HCT116 (cell line): Measurements from ENCODE around the gene CD164L2. TPM values are rescaled to one million over a fixed set of nuclear protein-coding genes. Genes with fewer than 3 reads are reported as not detected.
A peak's percentile ranks its signal among the peaks of the same experiment; 100 is the strongest.

ENCODE experiments used
- ATAC-seq: fragments of 200-7000 bp; cut with Tn5 transposase; 2 replicates; pipeline ENCODE4 v1.9.1; 2020; ENCODE audit warnings: mild to moderate bottlenecking, moderate library complexity
- BruUV-seq: library from RNA; stranded (reverse); fragments of 400-500 nt; replicated peaks from 2 replicates; lab custom pipeline; 2021; lab: Mats Ljungman, UMichigan
- CTCF ChIA-PET: fragments of 300-600 bp; sonication (Branson Sonifier 250); formaldehyde crosslinking; loops from one replicate; lab custom pipeline; 2021; ENCODE audit warnings: antibody characterized with exemption; lab: Charles Lee
- POLR2A ChIA-PET: fragments of 300-600, 350-600 bp; sonication (Branson Sonifier 250); formaldehyde crosslinking; loops from one replicate; lab custom pipeline; 2021; ENCODE audit warnings: antibody characterized with exemption; lab: Charles Lee
- RAD21 ChIA-PET, 2 experiments: fragments of 300-600 bp; sonication (Branson Sonifier 250); formaldehyde crosslinking; loops; one replicate each; lab custom pipeline; 2023; ENCODE audit warnings: low total read pairs in 2 of 2; ENCODE audit not compliant: uncharacterized antibody in 2 of 2, unreplicated experiment in 2 of 2, low non-redundant PET in 1 of 2; lab: Charles Lee
- DNase-seq: peaks from one replicate; pipeline ENCODE4 v3.0.0-alpha.2; 2010; ENCODE audit warnings: low read depth, low spot score
- H2AFZ ChIP-seq: fragments of 200-600 bp; shearing (Covaris generic), sonication (generic); 2 replicates; pipeline ENCODE4 v1.6.1; 2017; ENCODE audit warnings: low read depth, mixed run types, mixed read lengths, antibody characterized with exemption, low read length; ENCODE audit not compliant: poor library complexity, severe bottlenecking
- H3K27ac ChIP-seq: 2 replicates; pipeline ENCODE4 v1.5.1; 2012; ENCODE audit warnings: low read depth, low read length
- H3K27me3 ChIP-seq: fragments of 200-600 bp; sonication (generic); 2 replicates; pipeline ENCODE4 v1.6.1; 2016; ENCODE audit warnings: mixed run types, low read length, mixed read lengths; ENCODE audit not compliant: insufficient read depth
- H3K36me3 ChIP-seq, 2 experiments: fragments of 200-500 bp in 1 of 2; fragments of 200-600 bp in 1 of 2; sonication (Bioruptor generic) in 1 of 2; sonication (generic) in 1 of 2; 2 replicates each; pipeline versions ENCODE4 v1.5.1 to v1.6.1; 2014 to 2016; ENCODE audit warnings: low read length in 2 of 2, inconsistent platforms in 1 of 2, mixed read lengths in 1 of 2, mixed run types in 1 of 2; ENCODE audit not compliant: insufficient read depth in 2 of 2, control insufficient read depth in 1 of 2
- H3K4me1 ChIP-seq, 2 experiments: fragments of 200-600 bp in 1 of 2; sonication (generic) in 1 of 2; 2 replicates each; pipeline versions ENCODE4 v1.5.1 to v1.6.1; 2012 to 2017; ENCODE audit warnings: low read length in 2 of 2, inconsistent platforms in 1 of 2, mild to moderate bottlenecking in 1 of 2, mixed read lengths in 1 of 2, mixed run types in 1 of 2, moderate library complexity in 1 of 2; ENCODE audit not compliant: insufficient read depth in 2 of 2, control insufficient read depth in 1 of 2
- H3K4me2 ChIP-seq: fragments of 200-600 bp; sonication (generic); 2 replicates; pipeline ENCODE4 v1.6.1; 2017; ENCODE audit warnings: mixed run types, low read length, mixed read lengths
- H3K4me3 ChIP-seq, 2 experiments: fragments of 200-600 bp in 1 of 2; sonication (generic) in 1 of 2; replicated peaks in 1 of 2; 2 replicates each; pipeline ENCODE4 v1.5.1; 2011 to 2016; ENCODE audit warnings: low read length in 2 of 2, control low read depth in 1 of 2, low read depth in 1 of 2, mild to moderate bottlenecking in 1 of 2, mixed read lengths in 1 of 2, mixed run types in 1 of 2
- H3K79me2 ChIP-seq: fragments of 200-600 bp; sonication (generic); 2 replicates; pipeline ENCODE4 v1.6.1; 2017; ENCODE audit warnings: mild to moderate bottlenecking, mixed run types, low read length, moderate library complexity, mixed read lengths; ENCODE audit not compliant: insufficient read depth
- H3K9ac ChIP-seq: fragments of 200-600 bp; sonication (generic); 2 replicates; pipeline ENCODE4 v1.6.1; 2016; ENCODE audit warnings: low read length, mixed read lengths
- H3K9me2 ChIP-seq: fragments of 200-600 bp; sonication (generic), shearing (Covaris generic); 2 replicates; pipeline ENCODE4 v1.6.1; 2017; ENCODE audit warnings: mixed run types, mild to moderate bottlenecking, moderate library complexity; ENCODE audit not compliant: insufficient read depth
- H3K9me3 ChIP-seq, 2 experiments: fragments of 200-500 bp in 1 of 2; fragments of 200-600 bp in 1 of 2; sonication (Bioruptor generic) in 1 of 2; sonication (generic) in 1 of 2; 2 replicates each; pipeline ENCODE4 v1.6.1; 2014 to 2017; ENCODE audit warnings: low read length in 2 of 2, mixed read lengths in 2 of 2, inconsistent platforms in 1 of 2, low read depth in 1 of 2, mild to moderate bottlenecking in 1 of 2, mixed run types in 1 of 2, moderate library complexity in 1 of 2; ENCODE audit not compliant: control insufficient read depth in 1 of 2, insufficient read depth in 1 of 2
- H4K20me1 ChIP-seq: fragments of 200-600 bp; sonication (generic), shearing (Covaris generic); 2 replicates; pipeline ENCODE4 v1.6.1; 2017; ENCODE audit warnings: mixed run types, mild to moderate bottlenecking, moderate library complexity; ENCODE audit not compliant: insufficient read depth
- ATF3 ChIP-seq: IDR thresholded peaks from 2 replicates; pipeline ENCODE4 v1.6.1; 2012
- CEBPB ChIP-seq: IDR thresholded peaks from 2 replicates; pipeline ENCODE4 v1.6.1; 2012; ENCODE audit warnings: low read depth
- ELF1 ChIP-seq: IDR thresholded peaks from 2 replicates; pipeline ENCODE4 v1.6.1; 2012; ENCODE audit warnings: low read depth, borderline replicate concordance
- JUND ChIP-seq: IDR thresholded peaks from 2 replicates; pipeline ENCODE4 v1.6.1; 2012
- MAX ChIP-seq: IDR thresholded peaks from 2 replicates; pipeline ENCODE4 v1.6.1; 2012
- POLR2A ChIP-seq: IDR thresholded peaks from 2 replicates; pipeline ENCODE4 v1.7.0; 2011; ENCODE audit warnings: borderline replicate concordance; ENCODE audit not compliant: insufficient read depth, insufficient read length; ENCODE audit errors: extremely low read depth
- REST ChIP-seq: IDR thresholded peaks from 2 replicates; pipeline ENCODE4 v1.6.1; 2012; ENCODE audit warnings: low read depth
- SIN3A ChIP-seq: IDR thresholded peaks from 2 replicates; pipeline ENCODE4 v1.6.1; 2012; ENCODE audit warnings: low read depth
- SP1 ChIP-seq: IDR thresholded peaks from 2 replicates; pipeline ENCODE4 v1.6.1; 2012; ENCODE audit warnings: low read depth
- YY1 ChIP-seq: IDR thresholded peaks from 2 replicates; pipeline ENCODE4 v1.6.1; 2011; ENCODE audit warnings: low read length, low read depth, moderate library complexity, mild to moderate bottlenecking; ENCODE audit not compliant: insufficient replicate concordance; ENCODE audit errors: extremely low read depth
- ZFX ChIP-seq: fragments of 450-650 bp; IDR thresholded peaks from 2 replicates; pipeline ENCODE4 v1.6.1; 2017
- intact Hi-C: fragments of 100-400 bp; cut with micrococcal nuclease; formaldehyde crosslinking; loops from 2 replicates; pipeline ENCODE4 v1.10.0; 2022
- total RNA-seq: library from RNA; stranded (reverse); gene quantifications from one replicate; pipeline ENCODE4 v1.2.1, GENCODE V29; 2021; ENCODE audit not compliant: unreplicated experiment
- TF ChIP-seq, protein P1 (sequence below), 3 experiments: fragments of 200-600 bp in 1 of 3; sonication (generic) in 1 of 3; IDR thresholded peaks in 2 of 3; conservative IDR thresholded peaks in 1 of 3; 2 replicates each; pipeline ENCODE4 v1.5.1; 2012 to 2017; ENCODE audit warnings: low read depth in 2 of 3, low read length in 2 of 3, antibody characterized with exemption in 1 of 3, borderline replicate concordance in 1 of 3, control low read depth in 1 of 3, mild to moderate bottlenecking in 1 of 3, mixed read lengths in 1 of 3, mixed run types in 1 of 3, moderate library complexity in 1 of 3; ENCODE audit not compliant: insufficient read depth in 1 of 3

CD164L2 gene
- total RNA-seq, 1 experiment from 2014 or later = 11.6 TPM

DNA sequence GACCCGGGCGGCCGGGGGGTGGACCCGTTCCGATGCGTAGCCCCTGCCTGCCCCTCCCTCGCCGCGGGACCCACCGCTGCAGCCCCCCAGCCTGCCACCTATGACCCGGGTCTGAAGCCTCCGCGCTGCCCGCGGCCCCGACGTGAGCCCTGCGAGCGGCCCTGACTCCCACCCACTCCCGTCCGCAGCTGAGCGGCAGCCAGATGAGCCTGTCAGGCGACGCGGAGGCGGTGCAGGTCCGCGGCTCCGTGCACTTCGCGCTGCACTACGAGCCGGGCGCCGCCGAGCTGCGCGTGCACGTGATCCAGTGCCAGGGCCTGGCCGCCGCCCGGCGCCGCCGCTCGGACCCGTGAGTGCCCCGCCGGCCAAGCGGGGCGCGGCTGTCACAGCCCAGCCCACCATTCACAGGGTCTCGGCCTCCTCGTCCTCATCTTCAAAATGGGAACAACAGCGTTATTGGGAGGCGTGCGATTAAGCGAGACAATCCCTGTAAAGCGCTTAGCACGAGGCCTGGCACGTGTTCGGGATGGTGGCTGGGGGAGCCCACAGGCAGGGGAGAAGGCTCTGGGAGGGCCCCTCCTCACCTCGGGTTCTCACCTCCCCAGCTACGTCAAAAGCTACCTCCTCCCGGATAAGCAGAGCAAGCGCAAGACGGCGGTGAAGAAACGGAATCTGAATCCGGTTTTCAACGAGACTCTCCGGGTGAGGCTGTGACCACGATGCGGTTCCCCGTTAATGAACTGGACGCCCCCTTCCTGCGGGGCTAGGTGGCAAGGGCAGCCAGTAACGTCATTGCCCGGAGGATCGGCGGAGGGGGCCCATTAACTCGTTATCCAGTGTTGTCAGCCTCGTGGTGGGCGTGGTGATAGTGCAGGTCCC lies 33.1 kb downstream of the CD164L2 start:
- DNase-seq = no peak
- no peak overlapping the region for H3K9ac ChIP-seq
- H3K9me2 ChIP-seq = no peaks in the 10 kb centered on the region
- peak overlapping the region; percentile 96; the same call in 1 of the 2 replicates for H3K4me2 ChIP-seq
- H3K4me3 ChIP-seq = no peak overlapping the region
- H3K27me3 ChIP-seq = no peaks in the 10 kb centered on the region
- H4K20me1 ChIP-seq = no peaks in the 10 kb centered on the region
- H2AFZ ChIP-seq = no peak overlapping the region
- peak overlapping the region; percentile 77; the same call in 1 of the 2 replicates for H3K27ac ChIP-seq
- H3K79me2 ChIP-seq = no peaks in the 10 kb centered on the region
- H3K36me3 ChIP-seq = no peaks in the 10 kb centered on the region
- no peak for ATAC-seq
- H3K9me3 ChIP-seq = no peaks in the 10 kb centered on the region
- no TSS peak for BruUV-seq
- POLR2A ChIA-PET = interaction anchor here (1.0 to 1.2 kb wide), 2 partner anchors 8 to 16 kb away, joined by 3 to 11 read pairs; partner anchors contain the start of genes MAP3K6 and SYTL1
- RAD21 ChIA-PET = no interaction called here
- CTCF ChIA-PET = interaction anchor here (1.1 to 1.5 kb wide), 3 partner anchors 8 to 16 kb away, joined by 3 to 7 read pairs (median 4); partner anchors contain the start of gene MAP3K6
- TF ChIP-seq, protein P1, sequence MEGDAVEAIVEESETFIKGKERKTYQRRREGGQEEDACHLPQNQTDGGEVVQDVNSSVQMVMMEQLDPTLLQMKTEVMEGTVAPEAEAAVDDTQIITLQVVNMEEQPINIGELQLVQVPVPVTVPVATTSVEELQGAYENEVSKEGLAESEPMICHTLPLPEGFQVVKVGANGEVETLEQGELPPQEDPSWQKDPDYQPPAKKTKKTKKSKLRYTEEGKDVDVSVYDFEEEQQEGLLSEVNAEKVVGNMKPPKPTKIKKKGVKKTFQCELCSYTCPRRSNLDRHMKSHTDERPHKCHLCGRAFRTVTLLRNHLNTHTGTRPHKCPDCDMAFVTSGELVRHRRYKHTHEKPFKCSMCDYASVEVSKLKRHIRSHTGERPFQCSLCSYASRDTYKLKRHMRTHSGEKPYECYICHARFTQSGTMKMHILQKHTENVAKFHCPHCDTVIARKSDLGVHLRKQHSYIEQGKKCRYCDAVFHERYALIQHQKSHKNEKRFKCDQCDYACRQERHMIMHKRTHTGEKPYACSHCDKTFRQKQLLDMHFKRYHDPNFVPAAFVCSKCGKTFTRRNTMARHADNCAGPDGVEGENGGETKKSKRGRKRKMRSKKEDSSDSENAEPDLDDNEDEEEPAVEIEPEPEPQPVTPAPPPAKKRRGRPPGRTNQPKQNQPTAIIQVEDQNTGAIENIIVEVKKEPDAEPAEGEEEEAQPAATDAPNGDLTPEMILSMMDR (IDR thresholded peaks at IDR 0.05 in 2 of 3, conservative IDR thresholded peaks at IDR 0.05 in 1 of 3; ENCODE audit: borderline replicate concordance in 1 of 3, insufficient read depth in 1 of 3, low read depth in 2 of 3, low read length in 2 of 3) = no peak
- TF ChIP-seq ELF1 (no peak), ZFX (no peak; the same call in 1 of the 2 replicates), SIN3A (no peak), MAX (no peak), YY1 (no peak), REST (no peak), POLR2A (no peak), SP1 (no peak), JUND (no peak), ATF3 (no peak), CEBPB (no peak)
- intact Hi-C loops = loop anchor here (1.0 kb wide), 1 partner anchor 9 kb away; no protein-coding TSS in a partner anchor
- peaks cover 26 to 39% of the 10 kb centered on the region in 2 experiments for H3K4me1 ChIP-seq
